Neural progenitor cell (in vitro differentiated cells): ENCODE measurements around the gene METRN.

ENCODE experiments used
- EZH2 ChIP-seq: fragments of 200-600 bp; sonication (generic); IDR thresholded peaks from 2 replicates; pipeline ENCODE4 v1.6.1; 2017; ENCODE audit warnings: antibody characterized with exemption, mild to moderate bottlenecking, moderate library complexity
- EZH2phosphoT487 ChIP-seq: fragments of 200-600 bp; sonication (generic); IDR thresholded peaks from 2 replicates; pipeline ENCODE4 v1.6.1; 2017; ENCODE audit warnings: antibody characterized with exemption
- TF ChIP-seq, protein P1 (sequence below): fragments of 200-600 bp; sonication (generic); IDR thresholded peaks from 2 replicates; pipeline ENCODE4 v1.5.1; 2017; ENCODE audit warnings: antibody characterized with exemption, mild to moderate bottlenecking

DNA sequence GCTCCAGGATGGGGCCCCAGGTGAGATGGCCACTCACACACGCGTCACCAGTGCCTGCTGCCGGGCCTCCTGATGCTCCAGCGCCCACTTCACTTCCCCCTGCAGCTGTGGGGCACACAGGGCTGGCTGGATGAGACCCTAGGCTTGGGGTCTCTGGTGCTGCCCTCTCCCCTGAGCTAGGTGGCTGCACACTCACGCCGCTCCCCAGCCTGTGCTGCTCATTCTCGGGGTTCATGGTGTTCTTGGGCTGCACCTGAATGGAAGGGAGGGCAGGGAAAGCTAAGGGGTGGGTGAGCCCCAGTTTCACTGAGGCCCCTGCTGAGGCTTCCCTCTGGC is 10.1 kb downstream of the METRN start:
- TF ChIP-seq, protein P1, sequence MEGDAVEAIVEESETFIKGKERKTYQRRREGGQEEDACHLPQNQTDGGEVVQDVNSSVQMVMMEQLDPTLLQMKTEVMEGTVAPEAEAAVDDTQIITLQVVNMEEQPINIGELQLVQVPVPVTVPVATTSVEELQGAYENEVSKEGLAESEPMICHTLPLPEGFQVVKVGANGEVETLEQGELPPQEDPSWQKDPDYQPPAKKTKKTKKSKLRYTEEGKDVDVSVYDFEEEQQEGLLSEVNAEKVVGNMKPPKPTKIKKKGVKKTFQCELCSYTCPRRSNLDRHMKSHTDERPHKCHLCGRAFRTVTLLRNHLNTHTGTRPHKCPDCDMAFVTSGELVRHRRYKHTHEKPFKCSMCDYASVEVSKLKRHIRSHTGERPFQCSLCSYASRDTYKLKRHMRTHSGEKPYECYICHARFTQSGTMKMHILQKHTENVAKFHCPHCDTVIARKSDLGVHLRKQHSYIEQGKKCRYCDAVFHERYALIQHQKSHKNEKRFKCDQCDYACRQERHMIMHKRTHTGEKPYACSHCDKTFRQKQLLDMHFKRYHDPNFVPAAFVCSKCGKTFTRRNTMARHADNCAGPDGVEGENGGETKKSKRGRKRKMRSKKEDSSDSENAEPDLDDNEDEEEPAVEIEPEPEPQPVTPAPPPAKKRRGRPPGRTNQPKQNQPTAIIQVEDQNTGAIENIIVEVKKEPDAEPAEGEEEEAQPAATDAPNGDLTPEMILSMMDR = no peak
- TF ChIP-seq EZH2 (no peak), EZH2phosphoT487 (no peak)
